Breast epithelium (tissue), 4 donors: Measurements from ENCODE around the gene HPCAL1. TPM values are rescaled to one million over a fixed set of nuclear protein-coding genes. Genes with fewer than 3 reads are reported as not detected.

ENCODE experiments used
- DNase-seq, 2 donors: peaks; one replicate each; pipeline ENCODE4 v3.0.0-alpha.2; 2019; ENCODE audit warnings: low spot score in 2 of 2
- H3K27ac ChIP-seq, 2 donors: fragments of 200-600 bp; sonication (generic) in 1 of 2; one replicate each; pipeline ENCODE4 v1.5.1; 2016 to 2019; ENCODE audit warnings: mild to moderate bottlenecking in 1 of 2
- H3K27me3 ChIP-seq, 2 donors: fragments of 200-600 bp; sonication (generic) in 1 of 2; one replicate each; pipeline versions ENCODE4 v1.5.1 to v1.6.0; 2017 to 2019; ENCODE audit warnings: control low read depth in 1 of 2, mild to moderate bottlenecking in 1 of 2
- H3K36me3 ChIP-seq: fragments of 200-600 bp; one replicate; pipeline ENCODE4 v1.5.1; 2019
- H3K4me1 ChIP-seq, 2 donors: fragments of 200-600 bp; sonication (generic); one replicate each; pipeline ENCODE4 v1.5.1; 2016 to 2019; ENCODE audit warnings: control low read depth in 1 of 2
- H3K4me3 ChIP-seq, 3 donors: fragments of 200-600 bp; sonication (generic); 1 replicate in 2 of 3; 2 replicates in 1 of 3; pipeline ENCODE4 v1.5.1; 2016 to 2019; ENCODE audit warnings: mild to moderate bottlenecking in 3 of 3, moderate library complexity in 2 of 3
- H3K9me3 ChIP-seq, 2 donors: fragments of 200-600 bp; sonication (generic) in 1 of 2; one replicate each; pipeline ENCODE4 v1.5.1; 2016 to 2019; ENCODE audit warnings: control low read depth in 1 of 2
- POLR2A ChIP-seq: fragments of 450-650 bp; IDR thresholded peaks from one replicate; pipeline ENCODE4 v1.6.1; 2016; ENCODE audit warnings: antibody characterized with exemption, mild to moderate bottlenecking, moderate library complexity
- POLR2AphosphoS5 ChIP-seq, 3 donors: sonication (generic); formaldehyde crosslinking; IDR thresholded peaks; one replicate each; pipeline ENCODE4 v1.6.1; 2017; ENCODE audit warnings: antibody characterized with exemption in 3 of 3
- intact Hi-C: fragments of 100-400 bp; cut with DNase I; formaldehyde crosslinking; loops from one replicate; pipeline ENCODE4 v1.15.1; 2023; ENCODE audit warnings: low total_unique reads
- total RNA-seq, 3 donors: library from RNA; depleted of rRNA; stranded (reverse); fragments of >200 nt; gene quantifications; one replicate each; pipeline ENCODE4 v1.1.0, GENCODE V29; 2016
- TF ChIP-seq, protein P1 (sequence below), 3 donors: fragments of 450-650 bp; IDR thresholded peaks; one replicate each; pipeline ENCODE4 v1.5.1; 2016 to 2017; ENCODE audit warnings: antibody characterized with exemption in 3 of 3, mild to moderate bottlenecking in 3 of 3, moderate library complexity in 3 of 3

Gene HPCAL1
- total RNA-seq, 3 donors from 2014 or later: 38.6 to 41.9 (median 41.6) TPM

DNA sequence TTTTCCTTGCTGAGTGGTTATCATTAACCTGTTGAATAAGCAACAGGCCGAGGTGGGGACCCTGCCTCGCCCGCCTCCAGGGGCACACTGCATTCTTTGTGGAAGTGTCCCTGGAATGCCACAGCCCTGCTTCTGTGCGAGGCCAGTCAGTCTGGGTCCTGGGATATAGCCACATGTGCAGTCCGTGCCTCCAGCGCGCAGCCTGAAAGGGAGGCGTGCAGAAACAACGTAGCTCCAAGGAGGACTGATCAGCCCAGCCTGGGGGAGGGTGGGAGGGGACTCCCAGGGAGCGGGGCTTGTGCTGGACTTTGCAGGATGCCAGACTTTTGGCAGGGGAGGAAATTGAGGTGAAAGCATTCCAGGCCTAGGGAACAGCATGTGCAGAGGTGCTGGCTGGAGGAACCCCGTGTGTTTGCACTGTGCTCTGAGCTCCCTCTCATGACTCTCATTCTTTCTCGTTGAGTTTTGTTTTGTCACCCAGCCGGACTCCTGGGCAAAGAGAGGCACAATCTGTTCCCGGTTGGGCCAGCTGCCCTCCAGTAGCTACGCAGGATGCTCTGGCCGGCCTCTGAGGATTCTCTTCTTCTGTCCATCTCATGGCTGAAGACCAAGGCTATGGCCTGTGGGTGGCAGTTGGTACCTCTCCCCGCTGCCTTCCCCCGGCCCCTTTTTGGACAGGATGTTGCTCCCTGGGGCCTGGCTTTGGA lies 39.7 kb downstream of the HPCAL1 start:
- DNase-seq: no peak
- Histone ChIP-seq H3K36me3 (no peaks in the 10 kb centered on the region), H3K27me3 (no peaks in the 10 kb centered on the region), H3K9me3 (no peaks in the 10 kb centered on the region), H3K4me1 (no peaks in the 10 kb centered on the region), H3K4me3 (no peak overlapping the region), H3K27ac (no peak overlapping the region)
- no peak for TF ChIP-seq POLR2AphosphoS5 (IDR thresholded peaks at IDR 0.05)
- no peak for TF ChIP-seq POLR2A
- TF ChIP-seq, protein P1, sequence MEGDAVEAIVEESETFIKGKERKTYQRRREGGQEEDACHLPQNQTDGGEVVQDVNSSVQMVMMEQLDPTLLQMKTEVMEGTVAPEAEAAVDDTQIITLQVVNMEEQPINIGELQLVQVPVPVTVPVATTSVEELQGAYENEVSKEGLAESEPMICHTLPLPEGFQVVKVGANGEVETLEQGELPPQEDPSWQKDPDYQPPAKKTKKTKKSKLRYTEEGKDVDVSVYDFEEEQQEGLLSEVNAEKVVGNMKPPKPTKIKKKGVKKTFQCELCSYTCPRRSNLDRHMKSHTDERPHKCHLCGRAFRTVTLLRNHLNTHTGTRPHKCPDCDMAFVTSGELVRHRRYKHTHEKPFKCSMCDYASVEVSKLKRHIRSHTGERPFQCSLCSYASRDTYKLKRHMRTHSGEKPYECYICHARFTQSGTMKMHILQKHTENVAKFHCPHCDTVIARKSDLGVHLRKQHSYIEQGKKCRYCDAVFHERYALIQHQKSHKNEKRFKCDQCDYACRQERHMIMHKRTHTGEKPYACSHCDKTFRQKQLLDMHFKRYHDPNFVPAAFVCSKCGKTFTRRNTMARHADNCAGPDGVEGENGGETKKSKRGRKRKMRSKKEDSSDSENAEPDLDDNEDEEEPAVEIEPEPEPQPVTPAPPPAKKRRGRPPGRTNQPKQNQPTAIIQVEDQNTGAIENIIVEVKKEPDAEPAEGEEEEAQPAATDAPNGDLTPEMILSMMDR (IDR thresholded peaks at IDR 0.05): no peak
- intact Hi-C loops: no loop called here

DNA sequence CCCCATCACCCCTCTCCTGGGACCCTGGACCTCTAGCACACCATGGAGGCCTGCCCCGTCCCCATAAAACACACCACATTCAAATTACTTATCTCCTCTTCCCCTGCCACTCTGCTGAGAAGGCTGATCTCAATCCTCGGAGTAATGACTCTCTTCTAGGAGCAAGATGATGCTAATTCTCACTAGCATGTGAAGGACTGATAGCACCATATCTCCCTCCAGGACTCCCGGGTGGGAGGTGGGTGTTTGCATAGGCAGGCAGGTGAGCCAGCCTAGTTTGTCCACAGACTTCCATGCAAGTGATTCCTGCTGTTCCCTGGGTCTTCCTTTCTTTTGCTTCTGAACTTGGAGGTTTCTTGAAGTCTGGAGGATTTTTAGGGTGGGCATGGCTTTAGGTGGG lies 40.5 kb downstream of the HPCAL1 start:
- no peaks in the 10 kb centered on the region for H3K36me3 ChIP-seq
- TF ChIP-seq, protein P1 (IDR thresholded peaks at IDR 0.05): no peak
- TF ChIP-seq POLR2A: no peak
- no peak for TF ChIP-seq POLR2AphosphoS5 (IDR thresholded peaks at IDR 0.05)
- H3K27ac ChIP-seq: no peak overlapping the region
- H3K4me3 ChIP-seq: no peak overlapping the region
- no peaks in the 10 kb centered on the region for H3K27me3 ChIP-seq
- intact Hi-C loops: no loop called here
- no peaks in the 10 kb centered on the region for H3K4me1 ChIP-seq
- no peak for DNase-seq
- no peaks in the 10 kb centered on the region for H3K9me3 ChIP-seq

DNA sequence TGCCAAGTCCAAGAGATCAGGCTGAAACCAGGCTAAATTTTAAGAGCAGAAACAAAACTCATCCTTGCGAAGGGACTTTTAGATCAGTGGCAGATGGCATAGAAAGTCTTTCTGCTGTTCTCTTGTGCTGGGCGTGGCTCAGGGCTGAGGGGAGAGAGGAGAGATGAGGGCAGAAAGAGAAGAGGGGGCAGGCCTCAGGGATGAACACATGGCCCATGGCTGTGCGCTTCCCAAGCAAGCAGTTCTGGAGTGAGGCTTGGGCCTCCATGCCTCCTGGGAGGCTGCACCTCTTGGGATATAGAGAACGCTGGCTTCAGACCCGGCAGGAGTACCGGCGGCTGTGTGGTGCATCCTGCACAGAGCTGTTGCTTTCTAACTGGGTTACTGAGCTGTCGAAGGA lies 41.0 kb downstream of the HPCAL1 start:
- Histone ChIP-seq H3K27ac (no peak overlapping the region), H3K27me3 (no peaks in the 10 kb centered on the region), H3K36me3 (no peaks in the 10 kb centered on the region), H3K9me3 (no peaks in the 10 kb centered on the region), H3K4me3 (no peak overlapping the region), H3K4me1 (no peaks in the 10 kb centered on the region)
- no peak for DNase-seq
- intact Hi-C loops: loop anchor here (2.0 kb wide), 1 partner anchor 57 kb away; no protein-coding TSS in a partner anchor
- TF ChIP-seq POLR2A: no peak
- TF ChIP-seq, protein P1 (IDR thresholded peaks at IDR 0.05): no peak
- TF ChIP-seq POLR2AphosphoS5 (IDR thresholded peaks at IDR 0.05): no peak

DNA sequence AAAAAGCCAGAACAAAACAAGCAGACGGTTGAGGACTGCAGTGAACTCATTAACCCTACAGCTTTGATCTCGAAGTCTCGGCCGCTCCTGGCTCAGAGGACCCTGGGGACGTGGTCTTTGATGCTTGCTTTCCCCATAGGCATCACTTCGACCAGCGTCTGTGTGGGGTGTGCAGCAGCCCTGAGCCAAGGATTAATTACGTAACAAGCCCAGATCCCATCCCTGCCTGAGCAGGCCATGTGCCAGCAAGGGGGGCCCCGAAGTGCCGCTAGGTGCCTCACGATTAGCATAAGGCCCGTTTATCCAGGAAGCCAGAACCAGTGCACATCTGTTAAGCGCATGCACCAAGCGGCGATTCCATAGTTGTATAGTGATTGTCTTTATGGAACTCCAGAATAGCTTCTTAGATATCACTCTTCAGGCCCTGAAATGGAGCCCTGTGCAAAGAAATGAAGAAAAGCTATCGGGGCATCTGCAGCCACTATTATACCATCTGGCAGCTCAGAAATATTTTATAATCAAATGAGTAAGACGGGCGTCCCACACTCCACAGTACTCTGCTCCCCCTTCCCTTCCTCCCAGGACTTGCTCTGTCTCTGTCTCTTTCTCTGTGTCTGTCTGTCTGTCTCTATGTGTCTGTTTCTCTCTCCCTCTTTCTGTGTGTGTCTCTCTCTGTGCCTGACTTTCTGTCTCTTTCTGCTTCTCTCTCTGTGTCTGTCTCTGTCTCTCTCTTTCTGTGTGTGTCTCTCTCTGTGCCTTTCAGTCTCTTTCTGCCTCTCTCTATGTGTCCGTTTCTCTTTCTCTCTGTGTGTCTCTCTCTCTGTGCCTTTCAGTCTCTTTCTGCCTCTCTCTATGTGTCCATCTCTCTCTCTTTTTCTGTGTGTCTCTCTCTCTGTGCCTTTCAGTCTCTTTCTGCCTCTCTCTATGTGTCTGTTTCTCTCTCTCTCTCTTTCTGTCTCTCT lies 41.7 kb downstream of the HPCAL1 start:
- Histone ChIP-seq H3K4me1 (no peaks in the 10 kb centered on the region), H3K27ac (no peak overlapping the region), H3K4me3 (no peak overlapping the region), H3K9me3 (no peaks in the 10 kb centered on the region), H3K27me3 (no peaks in the 10 kb centered on the region), H3K36me3 (no peaks in the 10 kb centered on the region)
- TF ChIP-seq POLR2AphosphoS5 (IDR thresholded peaks at IDR 0.05): no peak
- DNase-seq: no peak
- intact Hi-C loops: loop anchor here (2.0 kb wide), 1 partner anchor 56 kb away; no protein-coding TSS in a partner anchor

DNA sequence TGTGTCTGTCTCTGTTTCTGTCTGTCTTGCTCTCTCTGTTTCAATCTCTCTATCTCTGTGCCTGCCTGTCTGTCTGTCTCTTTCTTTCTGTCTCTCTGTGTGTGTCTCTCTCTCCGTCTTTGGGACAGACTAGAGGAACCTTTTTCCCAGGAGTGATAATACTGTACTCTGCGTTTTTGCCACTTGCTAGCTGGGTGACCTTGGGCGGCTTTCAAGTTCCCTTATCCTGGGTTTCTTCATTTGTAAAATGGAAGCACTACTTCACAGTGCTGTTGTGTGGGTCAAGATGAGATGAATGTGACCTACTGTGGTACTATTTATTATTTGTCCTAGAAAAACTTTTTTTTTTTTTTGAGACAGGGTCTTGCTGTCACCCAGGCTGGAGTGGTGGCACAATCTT lies 42.4 kb downstream of the HPCAL1 start:
- TF ChIP-seq, protein P1 (IDR thresholded peaks at IDR 0.05): no peak
- TF ChIP-seq POLR2AphosphoS5 (IDR thresholded peaks at IDR 0.05) (no peak), POLR2A (no peak)
- no peak for DNase-seq
- no peaks in the 10 kb centered on the region for H3K27me3 ChIP-seq
- H3K27ac ChIP-seq: no peak overlapping the region
- intact Hi-C loops: loop anchor here (2.0 kb wide), 1 partner anchor 56 kb away; no protein-coding TSS in a partner anchor
- H3K4me3 ChIP-seq: no peak overlapping the region
- H3K9me3 ChIP-seq: no peaks in the 10 kb centered on the region
- no peaks in the 10 kb centered on the region for H3K36me3 ChIP-seq
- H3K4me1 ChIP-seq: no peaks in the 10 kb centered on the region
